Body of pancreas (tissue), 4 donors: ENCODE results near the gene IGFN1.

Source experiments
- CTCF ChIP-seq, 7 experiments: fragments of 450-650 bp in 4 of 7; fragments of 200-600 bp in 3 of 7; sonication (generic) in 3 of 7; IDR thresholded peaks; one replicate each; pipeline ENCODE4 v1.5.1; 2016 to 2019; ENCODE audit warnings: antibody characterized with exemption in 7 of 7
- POLR2A ChIP-seq, 3 donors: fragments of 450-650 bp; IDR thresholded peaks; one replicate each; pipeline ENCODE4 v1.6.1; 2016; ENCODE audit warnings: antibody characterized with exemption in 3 of 3, mild to moderate bottlenecking in 2 of 3

- TF ChIP-seq POLR2A (IDR thresholded peaks at IDR 0.05), result no peak
- no peak for TF ChIP-seq CTCF (IDR thresholded peaks at IDR 0.05)
Measured at GRCh38 chr1:201241736-201242135, 51.1 kb downstream of the IGFN1 start.
